ENCODE data around the gene NDOR1.
"Not testable (repeated sequence)": the region's sequence is repeated elsewhere in the genome, so short reads cannot be mapped to it uniquely, and the experiment has no call there.

The NDOR1 gene

GRCh38 chr9:137233143-137233980 lies 27.9 kb downstream of the NDOR1 start:
- DNase-seq, result no peak

- no peak for DNase-seq
These were observed 28.7 kb downstream of the NDOR1 start for GRCh38 chr9:137234055-137234697.

GRCh38 chr9:137234758-137235423 lies 29.4 kb downstream of the NDOR1 start:
- DNase-seq, result no peak

- DNase-seq, result no peak
These were observed 30.1 kb downstream of the NDOR1 start for GRCh38 chr9:137235424-137236237.

GRCh38 chr9:137236238-137236935 lies 30.9 kb downstream of the NDOR1 start:
- peak; percentile 94 for DNase-seq

GRCh38 chr9:137236936-137237421 lies 31.5 kb downstream of the NDOR1 start:
- DNase-seq, result no peak

GRCh38 chr9:137237759-137238726 lies 32.5 kb downstream of the NDOR1 start:
- DNase-seq, result no peak

- DNase-seq, result not testable (repeated sequence)
These were observed 34.2 kb downstream of the NDOR1 start for GRCh38 chr9:137239541-137240200.

GRCh38 chr9:137240318-137240840 lies 34.9 kb downstream of the NDOR1 start:
- DNase-seq, result peak; percentile 88

GRCh38 chr9:137240841-137241489 lies 35.5 kb downstream of the NDOR1 start, which contains the start of gene TUBB4B:
TUBB4B (plus strand) TSS chr9:137241287; CDS start chr9:137241361, 74 bp downstream.
- peak; percentile 100 for DNase-seq

GRCh38 chr9:137241490-137242268 lies 36.2 kb downstream of the NDOR1 start:
- DNase-seq, result peak; percentile 78

- DNase-seq, result no peak
These were observed 37.0 kb downstream of the NDOR1 start for GRCh38 chr9:137242269-137243203.

GRCh38 chr9:137243266-137243625 lies 37.7 kb downstream of the NDOR1 start:
- not testable (repeated sequence) for DNase-seq

- peak; percentile 46 for DNase-seq
These were observed 38.4 kb downstream of the NDOR1 start for GRCh38 chr9:137243626-137244485.

- no peak for DNase-seq
These were observed 39.3 kb downstream of the NDOR1 start for GRCh38 chr9:137244486-137245449.

All from hematopoietic multipotent progenitor cell treated with erythropoietin and hydrocortisone succinate and interleukin-3 and kit ligand, for 6 days (in vitro differentiated cells).